Panc1 (cell line): ENCODE measurements around the gene CWC22. TPM values are rescaled to one million over a fixed set of nuclear protein-coding genes. Genes with fewer than 3 reads are reported as not detected.

Experiments used
- ATAC-seq: fragments of 200-7000 bp; cut with Tn5 transposase; 2 replicates; pipeline ENCODE4 v1.9.1; 2020; ENCODE audit warnings: mild to moderate bottlenecking, moderate library complexity
- BruUV-seq: library from RNA; stranded (reverse); fragments of 400-500 nt; replicated peaks from 2 replicates; lab custom pipeline; 2021; lab: Mats Ljungman, UMichigan
- CTCF ChIA-PET: fragments of 300-600 bp; sonication (Branson Sonifier 250); formaldehyde crosslinking; loops from one replicate; lab custom pipeline; 2022; ENCODE audit warnings: antibody characterized with exemption; lab: Charles Lee
- POLR2A ChIA-PET: fragments of 300-600 bp; sonication (Branson Sonifier 250); formaldehyde crosslinking; loops from one replicate; lab custom pipeline; 2022; ENCODE audit warnings: antibody characterized with exemption; lab: Charles Lee
- DNase-seq: peaks from one replicate; pipeline ENCODE4 v3.0.0-alpha.2; 2010; ENCODE audit warnings: low read depth, low spot score
- H3K27ac ChIP-seq: 2 replicates; pipeline ENCODE4 v1.5.1; 2011; ENCODE audit warnings: mild to moderate bottlenecking, low read length, inconsistent platforms
- H3K27me3 ChIP-seq: fragments of 200-500 bp; sonication (Bioruptor generic); 2 replicates; pipeline ENCODE4 v1.6.0; 2014; ENCODE audit warnings: low read length, inconsistent platforms; ENCODE audit not compliant: control insufficient read depth, insufficient read depth
- H3K36me3 ChIP-seq: fragments of 200-500 bp; sonication (Bioruptor generic); 2 replicates; pipeline ENCODE4 v1.5.1; 2014; ENCODE audit warnings: inconsistent platforms, mild to moderate bottlenecking, low read length, moderate library complexity; ENCODE audit not compliant: control insufficient read depth, insufficient read depth
- H3K4me1 ChIP-seq: 2 replicates; pipeline ENCODE4 v1.5.1; 2011; ENCODE audit warnings: inconsistent platforms, mild to moderate bottlenecking, low read length, moderate library complexity; ENCODE audit not compliant: control insufficient read depth, insufficient read depth
- H3K4me3 ChIP-seq, 2 experiments: 2 replicates each; pipeline ENCODE4 v1.5.1; 2011 to 2012; ENCODE audit warnings: low read depth in 2 of 2, low read length in 2 of 2, mild to moderate bottlenecking in 2 of 2, inconsistent platforms in 1 of 2, moderate library complexity in 1 of 2
- H3K9me3 ChIP-seq: fragments of 200-500 bp; sonication (Bioruptor generic); 2 replicates; pipeline ENCODE4 v1.5.1; 2014; ENCODE audit warnings: low read depth, mild to moderate bottlenecking, inconsistent platforms, low read length, moderate library complexity; ENCODE audit not compliant: control insufficient read depth, insufficient read depth
- CTCF ChIP-seq: fragments of 450-650 bp; IDR thresholded peaks from 2 replicates; pipeline ENCODE4 v1.5.1; 2017; ENCODE audit warnings: mild to moderate bottlenecking
- POLR2AphosphoS5 ChIP-seq: IDR thresholded peaks from 2 replicates; pipeline ENCODE4 v1.6.1; 2012; ENCODE audit warnings: mild to moderate bottlenecking, low read depth, low read length, moderate library complexity
- REST ChIP-seq, 2 experiments: IDR thresholded peaks; 2 replicates each; pipeline ENCODE4 v1.6.1; 2011 to 2012; ENCODE audit warnings: low read depth in 2 of 2, control low read depth in 1 of 2, low read length in 1 of 2, mild to moderate bottlenecking in 1 of 2, moderate library complexity in 1 of 2; ENCODE audit not compliant: insufficient read depth in 1 of 2
- SIN3A ChIP-seq: IDR thresholded peaks from 2 replicates; pipeline ENCODE4 v1.6.1; 2012; ENCODE audit warnings: low read depth, mild to moderate bottlenecking, low read length, moderate library complexity, borderline replicate concordance; ENCODE audit not compliant: insufficient read depth
- TCF7L2 ChIP-seq: IDR thresholded peaks from 2 replicates; pipeline ENCODE4 v1.6.1; 2011; ENCODE audit warnings: mild to moderate bottlenecking, low read depth, low read length, inconsistent platforms
- in situ Hi-C: cut with HindIII; loops from 2 replicates; pipeline ENCODE4 v1.10.0; 2016; ENCODE audit warnings: low sequenced_read_pairs, low pct_unique_long_range_greater_than_20kb
- intact Hi-C: fragments of 100-400 bp; cut with micrococcal nuclease; formaldehyde crosslinking; loops from one replicate; pipeline ENCODE4 v1.10.0; 2022; ENCODE audit not compliant: unreplicated experiment
- total RNA-seq: library from RNA; stranded (reverse); gene quantifications from one replicate; pipeline ENCODE4 v1.2.1, GENCODE V29; 2021; ENCODE audit not compliant: unreplicated experiment

CWC22 gene
- total RNA-seq, 1 experiment from 2014 or later = 17.2 TPM

- H3K27ac ChIP-seq = no peak overlapping the region
- H3K4me3 ChIP-seq = no peak overlapping the region
- intact Hi-C loops = no loop called here
- no peaks in the 10 kb centered on the region for H3K36me3 ChIP-seq
- DNase-seq = no peak
- TF ChIP-seq CTCF (no peak), REST (IDR thresholded peaks at IDR 0.05; ENCODE audit: insufficient read depth in 1 of 2, low read depth in 2 of 2, low read length in 1 of 2) (no peak), SIN3A (no peak), TCF7L2 (no peak), POLR2AphosphoS5 (no peak)
- in situ Hi-C loops = no loop called here
- no peak for ATAC-seq
- H3K9me3 ChIP-seq = no peaks in the 10 kb centered on the region
- CTCF ChIA-PET = no interaction called here
- H3K27me3 ChIP-seq = peaks cover 6% of the 10 kb centered on the region; the same call in 1 of the 2 replicates
- POLR2A ChIA-PET = no interaction called here
- no peaks in the 10 kb centered on the region for H3K4me1 ChIP-seq
- no TSS peak for BruUV-seq
Observed at GRCh38 chr2:180040146-180040925, 33.2 kb upstream of the CWC22 start.

- Histone ChIP-seq H3K9me3 (no peaks in the 10 kb centered on the region), H3K27ac (no peak overlapping the region), H3K27me3 (peaks cover 6% of the 10 kb centered on the region; the same call in 1 of the 2 replicates), H3K36me3 (no peaks in the 10 kb centered on the region), H3K4me1 (no peaks in the 10 kb centered on the region), H3K4me3 (no peak overlapping the region)
- ATAC-seq (no peak), DNase-seq (no peak)
- intact Hi-C loops = no loop called here
- TF ChIP-seq POLR2AphosphoS5 (no peak), REST (IDR thresholded peaks at IDR 0.05; ENCODE audit: insufficient read depth in 1 of 2, low read depth in 2 of 2, low read length in 1 of 2) (no peak), TCF7L2 (no peak), CTCF (no peak), SIN3A (no peak)
- no TSS peak for BruUV-seq
- ChIA-PET POLR2A (no interaction called here), CTCF (interaction anchor here (0.7 kb wide), 1 partner anchor 1685 kb away, joined by 3 read pairs; no protein-coding TSS in a partner anchor)
- in situ Hi-C loops = no loop called here
Observed at GRCh38 chr2:180038997-180039396, 31.9 kb upstream of the CWC22 start.
